Measurements from ENCODE around the gene PTPRK.

PTPRK gene

GRCh38 chr6:128515550-128516513, 4.6 kb downstream of the PTPRK start:
- DNase-seq, result no peak

- DNase-seq, result no peak
Measured at GRCh38 chr6:128513878-128514277, 6.5 kb downstream of the PTPRK start.

- no peak for DNase-seq
Measured at GRCh38 chr6:128512296-128512695, 8.1 kb downstream of the PTPRK start.

- no peak for DNase-seq
Measured at GRCh38 chr6:128511506-128511905, 8.9 kb downstream of the PTPRK start.

GRCh38 chr6:128509709-128510108, 10.7 kb downstream of the PTPRK start:
- no peak for DNase-seq

GRCh38 chr6:128508588-128509296, 11.7 kb downstream of the PTPRK start:
- no peak for DNase-seq

- DNase-seq, result no peak
Measured at GRCh38 chr6:128507337-128508310, 12.8 kb downstream of the PTPRK start.

- no peak for DNase-seq
Measured at GRCh38 chr6:128505603-128506002, 14.8 kb downstream of the PTPRK start.

GRCh38 chr6:128504003-128504654, 16.3 kb downstream of the PTPRK start:
- DNase-seq, result no peak

- DNase-seq, result no peak
Measured at GRCh38 chr6:128500749-128501600, 19.4 kb downstream of the PTPRK start.

- DNase-seq, result no peak
Measured at GRCh38 chr6:128500014-128500413, 20.4 kb downstream of the PTPRK start.

GRCh38 chr6:128499079-128499731, 21.2 kb downstream of the PTPRK start:
- DNase-seq, result peak; percentile 28

GRCh38 chr6:128498234-128498633, 22.2 kb downstream of the PTPRK start:
- DNase-seq, result no peak

GRCh38 chr6:128495536-128496333, 24.7 kb downstream of the PTPRK start:
- no peak for DNase-seq

GRCh38 chr6:128494440-128494839, 26.0 kb downstream of the PTPRK start:
- DNase-seq, result no peak

- DNase-seq, result no peak
Measured at GRCh38 chr6:128493877-128494276, 26.5 kb downstream of the PTPRK start.

- DNase-seq, result peak; percentile 49
Measured at GRCh38 chr6:128492386-128492785, 28.0 kb downstream of the PTPRK start.

- no peak for DNase-seq
Measured at GRCh38 chr6:128491610-128492206, 28.7 kb downstream of the PTPRK start.

GRCh38 chr6:128491100-128491581, 29.3 kb downstream of the PTPRK start:
- no peak for DNase-seq

Data from DMS153 (cell line).